Type B pancreatic cell (in vitro differentiated cells): ENCODE data around the gene A3GALT2. TPM values are rescaled to one million over a fixed set of nuclear protein-coding genes. Genes with fewer than 3 reads are reported as not detected.

Source experiments
- DNase-seq: peaks from one replicate; pipeline ENCODE4 v3.0.0; 2021; ENCODE audit warnings: mixed read lengths; ENCODE audit not compliant: unreplicated experiment; ENCODE audit errors: extremely low spot score
- H3K27ac Mint-ChIP-seq: 2 replicates; pipeline ENCODE4 v1.8.0; 2021; ENCODE audit warnings: mild to moderate bottlenecking, mixed read lengths
- H3K27me3 Mint-ChIP-seq: 2 replicates; pipeline ENCODE4 v1.8.0; 2021; ENCODE audit warnings: mixed read lengths
- H3K36me3 Mint-ChIP-seq: 2 replicates; pipeline ENCODE4 v1.8.0; 2021; ENCODE audit warnings: mixed read lengths
- H3K4me1 Mint-ChIP-seq: one replicate; pipeline ENCODE4 v1.8.0; 2021; ENCODE audit warnings: mixed read lengths; ENCODE audit not compliant: unreplicated experiment
- H3K4me3 Mint-ChIP-seq: 2 replicates; pipeline ENCODE4 v1.8.0; 2021; ENCODE audit warnings: mild to moderate bottlenecking, mixed read lengths
- H3K9me3 Mint-ChIP-seq: 2 replicates; pipeline ENCODE4 v1.8.0; 2021; ENCODE audit warnings: mixed read lengths
- total RNA-seq: library from RNA; stranded (reverse); gene quantifications from 2 replicates; pipeline ENCODE4 v1.2.1, GENCODE V29; 2021; ENCODE audit warnings: low replicate concordance
- TF ChIP-seq, protein P1 (sequence below): fragments of 200-600 bp; sonication (generic); conservative IDR thresholded peaks from 2 replicates; pipeline ENCODE4 v1.5.0; 2021; ENCODE audit warnings: antibody characterized with exemption, mild to moderate bottlenecking

A3GALT2 gene
- total RNA-seq, 1 donor from 2014 or later = 0.29 TPM

DNA sequence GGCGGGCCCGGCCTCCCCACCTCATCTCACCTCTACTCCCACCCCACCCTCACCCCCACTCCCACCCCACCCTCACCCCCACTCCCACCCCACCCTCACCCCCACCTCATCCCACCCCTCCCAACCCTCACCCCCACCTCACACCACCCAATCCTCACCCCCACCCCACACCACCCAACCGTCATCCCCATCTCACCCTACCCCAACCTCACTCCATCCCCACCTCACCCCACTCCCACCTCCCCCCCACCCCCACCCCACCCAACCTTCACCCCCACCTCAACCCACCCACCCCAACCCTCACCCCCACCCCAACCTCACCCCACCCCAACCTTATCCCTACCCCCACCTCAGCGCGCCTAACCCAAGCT is 13.4 kb downstream of the A3GALT2 start:
- H3K9me3 Mint-ChIP-seq = no peaks in the 10 kb centered on the region
- H3K27ac Mint-ChIP-seq = no peak overlapping the region
- TF ChIP-seq, protein P1, sequence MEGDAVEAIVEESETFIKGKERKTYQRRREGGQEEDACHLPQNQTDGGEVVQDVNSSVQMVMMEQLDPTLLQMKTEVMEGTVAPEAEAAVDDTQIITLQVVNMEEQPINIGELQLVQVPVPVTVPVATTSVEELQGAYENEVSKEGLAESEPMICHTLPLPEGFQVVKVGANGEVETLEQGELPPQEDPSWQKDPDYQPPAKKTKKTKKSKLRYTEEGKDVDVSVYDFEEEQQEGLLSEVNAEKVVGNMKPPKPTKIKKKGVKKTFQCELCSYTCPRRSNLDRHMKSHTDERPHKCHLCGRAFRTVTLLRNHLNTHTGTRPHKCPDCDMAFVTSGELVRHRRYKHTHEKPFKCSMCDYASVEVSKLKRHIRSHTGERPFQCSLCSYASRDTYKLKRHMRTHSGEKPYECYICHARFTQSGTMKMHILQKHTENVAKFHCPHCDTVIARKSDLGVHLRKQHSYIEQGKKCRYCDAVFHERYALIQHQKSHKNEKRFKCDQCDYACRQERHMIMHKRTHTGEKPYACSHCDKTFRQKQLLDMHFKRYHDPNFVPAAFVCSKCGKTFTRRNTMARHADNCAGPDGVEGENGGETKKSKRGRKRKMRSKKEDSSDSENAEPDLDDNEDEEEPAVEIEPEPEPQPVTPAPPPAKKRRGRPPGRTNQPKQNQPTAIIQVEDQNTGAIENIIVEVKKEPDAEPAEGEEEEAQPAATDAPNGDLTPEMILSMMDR = no peak
- H3K36me3 Mint-ChIP-seq = peaks cover 12% of the 10 kb centered on the region
- H3K4me3 Mint-ChIP-seq = no peak overlapping the region
- DNase-seq = no peak
- H3K27me3 Mint-ChIP-seq = peaks cover 3% of the 10 kb centered on the region
- no peaks in the 10 kb centered on the region for H3K4me1 Mint-ChIP-seq

DNA sequence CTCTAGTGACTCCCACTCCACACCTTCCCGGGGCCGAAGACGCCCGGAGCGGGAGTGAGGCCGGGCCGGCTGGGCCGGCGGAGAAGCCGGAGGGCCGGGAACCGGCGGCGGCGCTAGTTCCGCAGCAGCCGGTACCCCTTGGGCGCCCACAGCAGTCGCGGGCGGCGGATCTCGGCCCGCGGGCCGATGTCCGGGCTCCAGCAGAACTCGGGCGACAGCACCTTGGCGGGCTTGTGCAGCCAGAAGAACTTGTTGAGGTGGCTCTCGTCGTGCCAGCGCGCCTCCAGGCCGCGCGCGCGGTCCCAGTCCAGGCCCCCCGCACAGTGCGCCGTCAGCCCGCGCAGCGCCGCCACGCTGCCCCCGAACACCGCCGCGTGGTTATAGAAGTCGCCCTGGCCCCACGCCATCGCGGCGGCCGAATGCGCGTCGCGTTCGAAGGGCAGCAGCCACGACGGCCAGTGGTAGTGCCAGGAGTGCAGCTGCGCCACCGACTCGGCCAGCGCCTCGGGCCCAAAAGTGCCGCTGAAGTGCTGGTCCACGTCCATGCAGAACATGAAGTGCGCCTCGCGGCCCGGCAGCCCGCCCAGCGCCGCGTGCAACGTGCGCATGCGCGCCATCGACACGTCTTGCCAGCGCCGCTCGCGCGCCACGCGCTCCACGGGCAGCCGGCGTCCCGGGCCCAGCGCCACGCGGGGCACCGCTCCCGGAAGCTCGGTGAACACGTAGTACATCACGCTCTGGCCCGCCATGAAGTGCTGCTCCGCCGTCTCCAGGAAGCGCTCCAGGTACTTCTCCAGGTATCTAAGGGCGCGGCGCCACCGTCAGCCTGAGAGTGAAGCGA is 14.0 kb downstream of the A3GALT2 start:
- peaks cover 3% of the 10 kb centered on the region for H3K27me3 Mint-ChIP-seq

DNA sequence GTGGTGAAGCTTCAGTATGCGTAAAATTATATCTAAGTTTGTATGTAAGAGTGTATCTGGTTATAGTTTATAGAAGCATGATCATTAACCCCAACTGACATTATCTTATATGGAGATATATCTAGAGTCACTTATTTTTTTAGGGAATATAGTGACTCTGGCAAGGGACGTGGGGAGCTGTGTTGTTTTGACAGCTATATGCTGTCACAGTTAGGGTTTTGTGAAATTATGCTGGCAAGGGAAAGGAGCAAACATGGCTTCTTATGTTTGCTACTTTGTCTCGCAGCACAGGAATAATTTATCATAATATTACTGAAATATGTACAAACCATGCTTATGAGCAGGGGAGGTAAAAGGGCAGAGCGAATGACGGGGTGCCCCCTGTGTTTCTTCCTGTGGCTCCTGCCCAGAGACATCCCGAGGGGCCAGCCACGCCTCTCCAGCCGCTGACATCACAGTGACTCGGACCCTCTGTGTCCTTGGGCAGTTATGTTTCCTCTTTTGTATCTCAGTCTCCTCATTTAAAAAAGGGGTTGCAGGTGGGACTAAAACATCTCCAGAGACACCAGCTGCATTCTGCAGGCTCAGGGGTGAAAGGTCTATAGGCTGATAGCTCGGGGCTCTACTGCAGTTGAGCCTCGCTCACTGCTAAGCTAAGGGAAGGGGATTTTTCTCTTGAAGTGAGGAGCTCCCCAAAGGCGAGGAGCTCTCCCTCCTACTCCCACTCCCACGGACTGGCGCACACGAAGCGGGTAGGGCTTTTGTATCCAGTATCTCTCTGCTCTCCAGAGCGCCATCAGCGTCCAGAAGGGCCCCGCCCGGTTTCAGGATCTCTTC is 14.9 kb downstream of the A3GALT2 start:
- no peaks in the 10 kb centered on the region for H3K9me3 Mint-ChIP-seq
- TF ChIP-seq, protein P1 = no peak
- no peak overlapping the region for H3K27ac Mint-ChIP-seq
- peaks cover 3% of the 10 kb centered on the region for H3K27me3 Mint-ChIP-seq
- H3K36me3 Mint-ChIP-seq = peaks cover 14% of the 10 kb centered on the region
- DNase-seq = no peak
- H3K4me3 Mint-ChIP-seq = no peak overlapping the region
- no peaks in the 10 kb centered on the region for H3K4me1 Mint-ChIP-seq

More for the DNA sequence above, 14.0 kb downstream of the A3GALT2 start:
- Mint-ChIP-seq H3K4me3 (no peak overlapping the region), H3K27ac (no peak overlapping the region), H3K9me3 (no peaks in the 10 kb centered on the region), H3K36me3 (peaks cover 14% of the 10 kb centered on the region), H3K4me1 (no peaks in the 10 kb centered on the region)
- TF ChIP-seq, protein P1 = no peak
- DNase-seq = no peak

DNA sequence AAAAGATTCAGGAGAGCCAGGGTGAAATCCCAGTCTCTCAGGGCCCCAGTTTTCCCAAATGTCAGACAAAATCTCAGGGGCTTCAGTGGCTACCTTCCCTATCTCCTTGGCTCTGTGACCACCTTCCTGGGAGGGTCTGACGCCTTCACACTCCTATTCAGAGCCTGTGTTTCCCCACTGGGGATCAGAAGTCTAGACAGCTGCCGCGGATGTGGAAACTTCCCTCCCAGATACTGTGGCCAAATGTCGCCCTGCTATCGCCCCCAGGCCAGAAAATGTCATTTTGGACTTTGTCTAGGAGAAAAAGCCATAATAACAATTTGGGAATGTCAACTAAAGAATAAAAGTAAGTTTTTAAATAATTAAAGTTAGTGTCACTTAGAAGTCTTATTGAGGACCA is 15.9 kb downstream of the A3GALT2 start:
- DNase-seq = no peak
- peaks cover 19% of the 10 kb centered on the region for H3K36me3 Mint-ChIP-seq
- H3K4me1 Mint-ChIP-seq = peaks cover 4% of the 10 kb centered on the region
- H3K27me3 Mint-ChIP-seq = peaks cover 3% of the 10 kb centered on the region
- TF ChIP-seq, protein P1 = no peak
- H3K27ac Mint-ChIP-seq = no peak overlapping the region
- H3K9me3 Mint-ChIP-seq = no peaks in the 10 kb centered on the region
- H3K4me3 Mint-ChIP-seq = no peak overlapping the region

DNA sequence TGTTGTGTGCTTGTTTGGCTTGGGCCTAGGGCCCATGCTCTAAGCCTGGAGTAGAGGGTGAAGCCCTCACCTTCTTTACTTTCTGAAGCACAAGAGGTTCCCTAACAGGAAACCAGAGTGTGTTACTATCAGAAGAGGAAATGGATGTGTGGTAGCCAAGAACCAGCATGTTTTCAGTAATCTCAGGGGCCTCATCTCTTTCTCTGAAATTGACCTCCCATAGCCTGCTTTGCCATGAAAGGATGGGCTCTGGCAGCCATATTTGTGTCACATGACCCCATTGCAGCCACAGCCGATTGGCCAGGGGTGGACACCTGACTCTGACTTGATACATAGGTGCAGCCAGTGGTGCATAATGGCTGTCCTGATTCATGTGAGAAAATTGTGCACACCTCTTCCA is 18.6 kb downstream of the A3GALT2 start:
- peaks cover 5% of the 10 kb centered on the region for H3K4me1 Mint-ChIP-seq
- H3K4me3 Mint-ChIP-seq = no peak overlapping the region
- H3K9me3 Mint-ChIP-seq = no peaks in the 10 kb centered on the region
- TF ChIP-seq, protein P1 = no peak
- H3K27ac Mint-ChIP-seq = no peak overlapping the region
- DNase-seq = no peak
- H3K27me3 Mint-ChIP-seq = peaks cover 3% of the 10 kb centered on the region
- peaks cover 24% of the 10 kb centered on the region for H3K36me3 Mint-ChIP-seq
